Activated CD4-positive, alpha-beta T cell treated with anti-CD3 and anti-CD28 coated beads, Interleukin-10, Interleukin-2, amounts not matched to agents 100 ng/mL and 50 ng/mL, durations not matched to agents 16 hours and 8 hours (primary cell): Measurements from ENCODE around the gene PPP6R2.

Source experiments
- DNase-seq: peaks from one replicate; pipeline ENCODE4 v3.0.0-alpha.2; 2020

The PPP6R2 gene

DNA sequence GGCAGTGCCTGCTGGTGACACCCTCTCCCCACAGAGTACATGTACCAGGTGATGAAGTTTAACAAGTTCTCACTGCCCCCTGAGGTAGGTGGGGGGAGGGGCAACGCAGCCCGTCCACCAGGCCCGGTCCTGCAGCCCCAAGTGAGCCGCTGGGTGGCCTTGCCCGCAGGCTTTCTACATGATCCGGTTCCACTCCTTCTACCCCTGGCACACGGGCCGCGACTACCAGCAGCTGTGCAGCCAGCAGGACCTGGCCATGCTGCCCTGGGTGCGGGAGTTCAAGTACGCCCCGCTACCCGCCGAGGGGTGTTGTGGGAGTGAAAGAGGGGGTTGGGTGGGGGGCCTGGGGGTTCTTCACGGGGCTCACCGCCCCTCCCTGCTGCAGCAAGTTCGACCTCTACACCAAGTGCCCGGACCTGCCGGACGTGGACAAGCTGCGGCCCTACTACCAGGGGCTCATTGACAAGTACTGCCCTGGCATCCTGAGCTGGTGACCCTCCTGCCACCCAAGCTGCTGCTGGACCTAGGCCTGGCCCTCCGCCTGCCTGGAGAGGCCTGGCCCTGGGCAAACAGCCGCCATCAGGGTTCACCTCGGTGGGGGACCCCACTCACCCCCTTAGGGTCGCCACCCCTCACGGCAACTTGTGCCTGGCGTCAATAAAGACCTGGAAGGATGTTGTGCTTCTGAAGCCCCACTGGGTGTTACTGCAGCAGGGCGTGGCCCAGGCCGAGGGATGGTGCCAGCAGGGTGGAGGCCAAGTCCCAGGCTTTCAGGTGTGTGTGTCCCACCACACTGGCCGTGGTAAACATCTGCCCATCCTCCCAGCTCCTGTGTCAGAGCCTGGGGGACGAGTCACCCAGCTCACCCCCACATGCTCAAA lies 146.5 kb downstream of the PPP6R2 start:
- no peak for DNase-seq

DNA sequence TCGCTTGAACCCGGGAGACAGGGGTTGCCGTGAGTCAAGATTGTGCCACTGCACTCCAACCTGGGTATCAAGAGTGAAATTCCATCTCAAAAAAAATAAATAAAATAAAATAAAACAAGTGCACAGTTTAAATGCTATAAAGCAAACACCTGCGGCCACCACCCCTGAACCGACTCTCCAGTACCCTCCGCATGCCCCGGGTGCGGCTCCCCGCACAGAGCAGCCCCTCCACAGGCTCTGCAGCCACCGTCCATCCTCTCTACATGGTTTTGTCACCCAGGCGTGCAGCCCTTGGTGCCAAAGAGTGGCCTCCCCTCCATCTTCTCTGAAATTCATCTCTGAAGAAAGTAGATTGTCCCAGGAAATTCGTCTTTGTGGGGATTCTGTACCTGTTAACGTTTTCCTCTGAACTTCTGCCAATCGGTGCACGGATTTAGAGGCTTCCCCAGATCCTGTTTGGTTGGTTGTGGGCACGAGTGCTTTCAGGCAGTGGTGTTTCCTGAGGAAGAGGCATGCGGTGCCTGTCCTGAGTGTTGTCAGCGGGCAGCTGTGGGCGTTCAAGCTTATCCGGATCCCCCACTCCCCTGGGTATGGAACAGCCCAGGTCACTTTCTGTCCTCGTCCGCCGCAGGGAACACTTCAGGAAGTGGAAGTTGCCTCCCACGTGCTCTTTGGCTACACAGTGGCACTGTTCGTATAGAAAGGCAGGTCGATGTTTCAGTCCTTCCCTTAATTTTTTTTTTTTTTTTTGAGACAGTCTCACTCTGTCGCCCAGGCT lies 147.6 kb downstream of the PPP6R2 start:
- DNase-seq = no peak
